WTC11 (cell line): Measurements from ENCODE around the gene AKT1.

Source experiments
- CBFB ChIP-seq: sonication (generic); formaldehyde crosslinking; IDR thresholded peaks from 2 replicates; pipeline ENCODE4 v1.8.1; 2022; ENCODE audit warnings: mild to moderate bottlenecking, low read depth, missing genetic modification reagents
- ELF4 ChIP-seq: sonication (generic); formaldehyde crosslinking; IDR thresholded peaks from 2 replicates; pipeline ENCODE4 v1.8.1; 2022; ENCODE audit warnings: low read depth, mild to moderate bottlenecking, moderate library complexity, missing genetic modification reagents
- JUN ChIP-seq: sonication (generic); formaldehyde crosslinking; IDR thresholded peaks from 2 replicates; pipeline ENCODE4 v1.8.0; 2023; ENCODE audit warnings: mild to moderate bottlenecking, missing genetic modification reagents
- MYBL2 ChIP-seq: sonication (generic); formaldehyde crosslinking; IDR thresholded peaks from 2 replicates; pipeline ENCODE4 v1.8.1; 2023; ENCODE audit warnings: mild to moderate bottlenecking, moderate library complexity, missing genetic modification reagents
- TF ChIP-seq, protein P1 (sequence below): sonication (generic); formaldehyde crosslinking; IDR thresholded peaks from 2 replicates; pipeline ENCODE4 v1.8.0; 2022; ENCODE audit warnings: mild to moderate bottlenecking, missing genetic modification reagents

DNA sequence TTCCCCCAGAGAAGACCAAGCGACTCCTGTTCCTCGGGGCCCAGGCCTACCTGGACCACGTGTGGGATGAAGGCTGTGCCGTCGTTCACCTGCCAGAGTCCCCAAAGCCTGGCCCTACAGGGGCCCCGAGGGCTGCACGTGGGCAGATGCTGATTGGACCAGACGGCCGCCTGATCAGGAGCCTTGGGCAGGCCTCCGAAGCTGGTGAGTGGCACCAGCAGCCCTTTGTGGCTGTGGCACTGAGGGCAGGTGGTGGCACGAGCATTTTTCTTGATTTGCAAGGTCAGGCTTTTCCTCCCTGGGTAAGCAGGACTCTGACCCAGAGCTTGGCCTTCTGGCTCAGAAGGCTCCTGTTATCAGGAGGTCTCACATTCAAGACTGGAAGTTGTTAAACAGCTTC is 39.9 kb downstream of the AKT1 start:
- TF ChIP-seq MYBL2 (CRISPR knock-in tag) (no peak), ELF4 (no peak), CBFB (CRISPR knock-in tag) (no peak), JUN (CRISPR knock-in tag) (no peak)
- TF ChIP-seq, protein P1, sequence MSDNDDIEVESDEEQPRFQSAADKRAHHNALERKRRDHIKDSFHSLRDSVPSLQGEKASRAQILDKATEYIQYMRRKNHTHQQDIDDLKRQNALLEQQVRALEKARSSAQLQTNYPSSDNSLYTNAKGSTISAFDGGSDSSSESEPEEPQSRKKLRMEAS (CRISPR knock-in tag) = no peak
